GM18505 (cell line): ENCODE results near the gene TTLL7.

Source experiments
- ATAC-seq: cut with Tn5 transposase; IDR thresholded peaks from one replicate; pipeline ENCODE4 v1.9.1; 2021; ENCODE audit not compliant: unreplicated experiment
- POLR2A ChIP-seq: IDR thresholded peaks from 4 replicates; pipeline ENCODE4 v1.6.1; 2011; ENCODE audit warnings: borderline replicate concordance; ENCODE audit not compliant: insufficient read depth, insufficient read length; ENCODE audit errors: extremely low read depth

TTLL7 gene

DNA sequence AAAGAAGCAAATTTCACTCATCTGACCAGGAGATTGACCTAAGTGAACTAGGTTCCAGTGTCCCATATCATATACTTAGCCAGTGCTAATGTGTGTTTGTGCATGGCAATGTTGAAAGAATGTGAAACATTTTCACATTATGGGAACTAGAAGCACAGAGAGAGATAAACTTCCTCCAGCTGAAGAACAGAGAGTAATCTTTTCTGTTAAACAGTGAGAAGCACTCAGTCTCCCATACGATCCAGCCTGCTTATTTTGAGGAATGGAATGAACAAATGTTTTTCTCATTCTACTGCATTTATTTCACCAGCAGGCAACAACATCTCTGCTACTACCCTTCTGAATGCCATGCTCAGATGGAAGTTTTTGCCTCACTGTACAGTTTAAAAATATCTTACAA is 170.5 kb downstream of the TTLL7 start:
- no peak for ATAC-seq
- no peak for TF ChIP-seq POLR2A

DNA sequence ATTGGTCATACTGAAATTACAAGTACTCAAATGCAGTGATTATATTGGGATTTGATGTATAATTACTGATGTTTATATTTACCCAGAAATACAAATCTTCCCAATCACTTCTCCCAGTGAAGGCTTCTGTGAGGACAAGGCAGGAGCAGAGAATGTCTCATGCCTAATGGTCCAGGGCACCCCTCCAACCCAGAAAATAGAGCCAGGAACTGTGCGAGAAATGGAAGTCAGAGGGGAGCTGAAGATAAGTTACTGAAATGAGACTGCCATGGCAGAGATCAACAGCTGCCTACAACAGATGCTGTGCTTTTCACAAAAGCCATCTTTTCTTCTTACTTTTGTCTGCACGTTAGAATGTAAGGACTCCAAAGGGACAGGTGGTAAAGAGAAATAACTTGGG is 171.2 kb downstream of the TTLL7 start:
- no peak for ATAC-seq
- no peak for TF ChIP-seq POLR2A

DNA sequence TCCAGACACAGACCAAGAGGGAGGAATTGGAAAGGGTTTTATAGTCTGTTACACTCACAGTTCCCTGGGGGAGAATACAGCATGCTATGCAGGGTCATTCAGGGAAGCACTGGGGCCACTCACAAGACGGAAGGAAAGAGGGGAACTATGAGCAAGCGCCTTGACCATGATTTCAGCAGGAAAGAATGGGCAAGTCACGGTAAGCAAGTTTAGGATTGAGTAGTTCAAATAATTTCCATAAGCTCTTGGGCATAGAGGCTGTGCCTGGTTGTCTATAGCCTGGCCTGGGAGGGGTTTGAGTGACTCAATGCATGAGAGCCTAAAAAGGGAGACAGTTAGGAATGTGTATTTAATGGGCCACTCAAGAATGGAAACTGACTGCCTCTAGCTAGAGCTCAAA is 176.7 kb downstream of the TTLL7 start:
- TF ChIP-seq POLR2A = no peak
- no peak for ATAC-seq

DNA sequence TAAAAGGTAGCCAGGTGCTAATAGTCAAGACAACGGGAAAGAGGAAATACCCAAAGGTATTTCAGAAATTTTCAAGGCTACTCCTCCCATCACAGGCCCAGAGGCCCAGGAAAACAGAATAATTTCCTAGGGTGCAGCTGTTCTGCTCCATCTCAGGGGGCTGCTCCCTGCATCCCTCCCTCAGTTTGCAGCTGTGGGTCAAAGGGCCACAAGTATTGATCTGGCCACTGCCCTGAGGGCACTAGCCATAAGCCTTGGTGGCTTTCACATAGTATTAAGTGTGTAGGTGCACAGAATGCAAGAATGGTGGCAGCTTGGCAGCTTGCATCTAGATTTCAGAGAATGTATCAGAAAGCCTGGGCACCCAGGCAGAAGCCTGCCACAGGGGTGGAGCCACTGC is 179.5 kb downstream of the TTLL7 start:
- ATAC-seq = no peak
- no peak for TF ChIP-seq POLR2A

DNA sequence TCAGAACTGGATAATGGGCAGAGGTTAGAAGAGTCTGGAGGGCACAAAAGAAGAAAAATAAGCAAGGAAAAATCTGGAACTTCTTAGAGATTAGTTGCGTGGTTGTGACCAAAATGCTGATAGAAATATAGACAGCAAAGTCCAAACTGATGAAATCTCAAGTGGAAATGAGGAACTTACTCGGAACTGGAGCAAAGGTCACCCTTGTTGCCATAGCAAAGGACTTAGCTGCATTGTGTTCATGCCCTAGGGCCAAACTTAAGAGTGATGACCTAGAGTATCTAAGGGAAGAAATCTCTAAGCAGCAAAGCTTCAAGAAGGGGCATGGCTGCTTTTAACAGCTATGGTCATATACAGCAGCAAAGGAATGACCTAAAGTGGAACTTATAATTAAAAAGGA is 180.0 kb downstream of the TTLL7 start:
- no peak for TF ChIP-seq POLR2A

DNA sequence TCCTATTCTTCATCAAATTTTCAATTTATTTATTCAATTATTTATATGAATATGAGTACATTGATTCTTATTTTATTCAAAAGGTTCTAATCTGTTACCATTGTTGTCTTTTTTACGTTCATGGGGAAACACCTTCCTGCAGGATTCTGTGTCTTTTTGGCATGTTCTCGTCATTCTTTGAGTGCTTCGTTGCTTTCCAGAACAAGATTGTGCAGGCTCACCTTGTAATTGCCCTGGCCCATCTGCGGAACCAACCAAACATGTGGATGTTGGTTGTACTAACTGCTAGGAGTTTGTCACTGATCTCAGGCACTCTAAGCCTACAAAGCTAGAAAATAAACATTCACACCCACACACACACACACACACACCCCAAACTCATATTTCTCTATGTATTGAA is 182.1 kb downstream of the TTLL7 start:
- no peak for ATAC-seq
- TF ChIP-seq POLR2A = no peak

More for the DNA sequence above, 180.0 kb downstream of the TTLL7 start:
- ATAC-seq = no peak

DNA sequence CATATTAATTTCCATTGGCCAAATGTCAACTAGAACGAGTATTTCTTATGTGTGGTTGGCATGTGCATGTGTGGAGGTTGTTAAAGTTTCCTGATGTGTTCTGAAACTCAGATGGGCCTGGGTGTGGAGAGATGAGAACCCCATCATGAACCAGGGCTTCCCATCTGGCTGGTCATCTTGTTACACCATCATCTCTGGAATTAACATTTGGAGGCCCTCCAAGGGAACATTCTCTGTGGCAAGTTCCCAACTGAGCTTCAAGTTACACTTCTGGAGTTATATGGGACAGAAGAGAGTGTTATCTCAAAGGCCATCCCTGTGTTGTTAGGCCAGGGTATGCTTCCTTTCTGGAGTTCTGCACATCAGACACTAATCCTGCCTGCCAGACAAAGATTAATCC is 183.6 kb downstream of the TTLL7 start:
- ATAC-seq = no peak
- TF ChIP-seq POLR2A = no peak
